Testis (tissue), 2 donors: ENCODE data around the gene HOXA13.

Experiments used
- POLR2A ChIP-seq: fragments of 450-650 bp; IDR thresholded peaks from one replicate; pipeline ENCODE4 v1.6.1; 2017; ENCODE audit warnings: antibody characterized with exemption, mild to moderate bottlenecking, moderate library complexity
- TF ChIP-seq, protein P1 (sequence below), 3 experiments: fragments of 450-650 bp in 2 of 3; fragments of 200-600 bp in 1 of 3; sonication (generic) in 1 of 3; IDR thresholded peaks; one replicate each; pipeline ENCODE4 v1.5.1; 2016 to 2019; ENCODE audit warnings: antibody characterized with exemption in 3 of 3, mild to moderate bottlenecking in 2 of 3, moderate library complexity in 1 of 3

DNA sequence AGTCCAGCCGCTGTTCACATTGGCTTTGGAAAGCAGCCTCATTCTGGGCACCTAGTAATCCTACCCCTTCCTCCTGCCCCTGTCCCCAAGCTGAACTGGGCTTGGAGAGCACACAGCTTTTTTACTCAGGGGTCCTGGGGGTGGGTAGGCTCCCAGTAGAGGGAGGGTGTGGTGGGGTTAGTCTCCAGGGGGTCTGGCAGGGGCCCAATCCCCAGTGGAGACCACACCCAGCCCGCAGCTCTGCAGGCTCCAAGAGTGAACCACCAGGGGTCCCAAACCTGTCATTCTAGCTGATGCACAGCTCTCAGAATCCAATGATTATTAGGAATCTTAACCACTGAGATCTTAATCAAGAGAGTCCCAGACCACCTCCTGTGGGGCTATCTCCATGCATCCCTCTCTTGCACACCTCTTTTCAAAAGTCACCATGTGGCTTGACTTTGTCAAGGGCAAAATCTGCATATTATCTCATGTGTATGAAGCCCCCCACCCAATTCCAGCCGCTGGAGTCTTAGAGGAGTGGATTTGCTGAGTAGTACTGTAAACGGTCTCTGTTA lies 17.5 kb downstream of the HOXA13 start:
- TF ChIP-seq, protein P1, sequence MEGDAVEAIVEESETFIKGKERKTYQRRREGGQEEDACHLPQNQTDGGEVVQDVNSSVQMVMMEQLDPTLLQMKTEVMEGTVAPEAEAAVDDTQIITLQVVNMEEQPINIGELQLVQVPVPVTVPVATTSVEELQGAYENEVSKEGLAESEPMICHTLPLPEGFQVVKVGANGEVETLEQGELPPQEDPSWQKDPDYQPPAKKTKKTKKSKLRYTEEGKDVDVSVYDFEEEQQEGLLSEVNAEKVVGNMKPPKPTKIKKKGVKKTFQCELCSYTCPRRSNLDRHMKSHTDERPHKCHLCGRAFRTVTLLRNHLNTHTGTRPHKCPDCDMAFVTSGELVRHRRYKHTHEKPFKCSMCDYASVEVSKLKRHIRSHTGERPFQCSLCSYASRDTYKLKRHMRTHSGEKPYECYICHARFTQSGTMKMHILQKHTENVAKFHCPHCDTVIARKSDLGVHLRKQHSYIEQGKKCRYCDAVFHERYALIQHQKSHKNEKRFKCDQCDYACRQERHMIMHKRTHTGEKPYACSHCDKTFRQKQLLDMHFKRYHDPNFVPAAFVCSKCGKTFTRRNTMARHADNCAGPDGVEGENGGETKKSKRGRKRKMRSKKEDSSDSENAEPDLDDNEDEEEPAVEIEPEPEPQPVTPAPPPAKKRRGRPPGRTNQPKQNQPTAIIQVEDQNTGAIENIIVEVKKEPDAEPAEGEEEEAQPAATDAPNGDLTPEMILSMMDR (IDR thresholded peaks at IDR 0.05), result no peak
- no peak for TF ChIP-seq POLR2A
